Measurements from ENCODE around the gene ZIC1.

The ZIC1 gene

DNA sequence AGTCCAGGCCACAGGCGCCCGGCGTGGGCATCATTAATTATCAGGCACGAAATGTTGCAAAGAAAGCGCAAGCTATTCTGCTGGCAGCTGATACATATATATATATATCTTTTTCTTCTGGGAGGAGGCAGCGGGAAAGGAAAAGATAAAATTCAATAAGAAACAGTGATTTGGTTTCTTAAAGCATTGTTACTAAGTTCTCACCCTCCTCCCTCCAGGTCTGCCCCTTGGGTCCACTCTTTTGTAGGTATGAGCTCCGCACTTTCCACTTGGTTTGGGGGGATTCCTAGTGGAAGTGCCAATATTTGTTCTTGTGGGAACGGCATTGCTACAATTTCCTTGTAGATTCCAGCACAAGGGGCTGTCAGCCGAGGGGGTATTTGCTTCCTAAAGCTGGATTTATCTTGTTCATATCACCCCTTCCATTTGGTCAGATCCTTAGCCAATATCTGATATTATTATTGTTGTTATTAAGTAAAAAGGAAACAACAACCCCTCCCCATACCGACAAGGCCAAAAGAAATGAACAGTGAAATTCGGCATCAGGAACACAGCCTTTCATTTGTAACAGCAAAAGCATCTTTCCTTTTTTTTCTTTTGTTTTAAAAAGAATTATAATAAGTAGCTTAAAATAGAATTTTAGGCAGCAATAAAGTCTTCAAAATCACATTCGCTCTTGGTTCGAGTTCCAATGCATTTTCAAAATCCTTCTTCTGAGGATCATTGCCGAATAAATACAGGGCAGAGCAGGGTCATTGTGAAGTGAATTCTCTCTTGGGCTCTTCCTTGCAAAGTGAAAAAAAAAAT is 15.6 kb downstream of the ZIC1 start:
- no peak for DNase-seq

DNA sequence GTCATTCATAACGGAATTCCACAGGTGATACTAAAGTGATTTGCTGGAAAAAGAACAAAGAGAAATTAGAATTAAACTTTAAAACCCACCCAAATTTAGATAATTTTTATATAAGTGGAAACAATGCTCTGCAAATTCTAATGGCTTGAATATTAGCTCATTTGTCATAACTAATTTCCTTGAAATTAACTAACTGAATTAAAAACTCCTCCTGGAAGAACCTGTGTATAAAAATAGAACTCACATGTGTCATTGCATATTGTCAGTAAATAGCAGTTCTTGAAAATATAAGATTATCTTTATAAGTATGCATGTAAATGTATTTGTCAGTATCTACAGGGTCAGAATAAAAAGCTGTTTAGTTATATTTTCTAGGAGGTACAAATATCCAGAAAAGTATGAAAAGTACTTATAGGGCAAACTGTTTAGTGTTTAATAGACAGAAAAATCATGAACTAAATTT is 16.3 kb downstream of the ZIC1 start:
- no peak for DNase-seq

DNA sequence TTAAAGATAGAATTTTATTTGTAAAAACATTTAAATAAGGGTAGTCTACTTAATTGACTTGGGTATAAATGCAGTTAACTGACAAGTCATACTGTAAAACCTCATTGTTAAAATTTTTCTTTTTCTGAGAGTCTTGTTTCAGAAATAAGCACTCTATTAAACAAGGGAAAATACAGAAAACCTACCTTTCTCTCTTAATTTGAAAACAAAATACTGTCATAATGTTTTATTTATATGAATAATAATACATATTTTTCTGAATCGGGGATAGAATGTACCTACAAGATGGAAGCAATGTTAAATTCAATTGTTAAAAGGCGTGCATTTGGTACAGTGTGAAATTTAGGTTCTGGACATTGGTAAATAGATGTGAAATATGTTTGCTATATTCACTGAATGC is 17.8 kb downstream of the ZIC1 start:
- no peak for DNase-seq

DNA sequence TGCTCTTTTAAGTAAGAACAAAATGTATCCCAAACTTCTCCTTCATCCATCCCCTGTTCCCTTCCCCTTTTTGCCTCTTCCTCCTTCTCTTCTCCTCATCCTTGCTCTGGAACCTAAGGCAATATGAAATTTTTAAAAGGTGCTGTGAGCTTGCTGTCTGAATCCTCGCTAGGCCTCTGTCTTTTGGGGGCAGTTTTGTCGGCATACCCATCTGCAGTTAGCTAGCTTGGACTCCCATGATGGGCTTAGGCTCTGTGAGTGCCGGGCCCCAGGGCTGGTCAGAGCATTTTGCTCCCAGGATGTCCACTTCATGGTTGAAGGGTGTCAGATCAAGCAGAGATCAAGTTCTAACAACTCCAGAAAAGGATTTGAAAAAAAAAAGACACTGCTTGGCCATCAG is 18.6 kb downstream of the ZIC1 start:
- no peak for DNase-seq

DNA sequence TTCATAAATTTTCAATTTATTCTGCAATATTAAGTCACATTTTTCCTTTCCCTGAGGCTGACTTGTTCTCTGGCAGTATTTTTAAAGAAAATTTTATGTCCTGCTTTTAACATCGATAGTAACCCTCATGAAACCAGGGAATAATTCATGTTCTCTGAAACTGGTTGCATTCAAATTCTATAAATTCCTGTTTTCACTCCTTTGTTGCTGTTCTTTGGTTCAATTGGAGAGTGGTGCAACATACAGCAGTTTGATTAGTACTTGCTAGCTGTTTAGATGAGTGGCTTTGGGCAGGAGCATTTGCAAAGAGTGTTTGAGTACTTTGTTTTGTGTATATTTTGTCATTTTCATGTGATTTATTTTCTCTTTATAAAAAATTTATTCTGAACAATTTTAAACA is 19.2 kb downstream of the ZIC1 start:
- no peak for DNase-seq

DNA sequence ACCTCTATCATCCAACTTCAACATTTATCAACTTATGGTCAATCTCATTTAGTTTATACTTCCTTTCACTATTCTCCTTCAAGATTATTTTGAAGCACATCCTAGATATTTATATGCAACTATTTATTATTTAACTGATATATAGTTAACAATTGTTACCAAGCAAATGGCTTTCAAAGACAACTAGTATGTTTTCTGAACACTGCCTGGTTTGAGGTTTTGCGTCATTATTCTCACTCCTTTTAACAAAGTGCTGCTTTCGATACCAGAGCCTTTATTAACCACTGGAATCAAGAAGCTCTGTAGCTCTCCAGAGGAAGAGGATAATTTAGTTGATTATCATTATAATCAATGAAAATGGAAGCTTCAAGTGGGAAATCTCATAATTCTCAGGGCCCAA is 19.6 kb downstream of the ZIC1 start:
- no peak for DNase-seq

DNA sequence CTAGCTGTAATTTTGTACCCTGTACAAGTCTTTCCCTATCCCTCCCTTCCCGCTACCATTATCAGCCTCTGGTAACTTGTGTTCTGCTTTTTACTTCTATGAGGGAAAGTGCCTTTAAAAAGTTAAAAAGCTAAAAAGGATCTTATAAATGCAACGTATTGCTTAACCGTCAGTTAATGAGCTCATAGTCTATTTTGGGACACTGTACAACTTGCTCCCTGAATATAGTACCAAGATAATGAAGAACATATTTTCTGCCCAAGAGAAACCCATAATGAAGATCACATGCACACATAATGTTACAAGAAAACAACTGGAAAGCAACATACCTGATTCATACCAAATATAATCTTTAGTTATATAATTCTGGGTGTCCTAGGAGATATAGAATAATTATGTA is 22.6 kb downstream of the ZIC1 start:
- DNase-seq = no peak

DNA sequence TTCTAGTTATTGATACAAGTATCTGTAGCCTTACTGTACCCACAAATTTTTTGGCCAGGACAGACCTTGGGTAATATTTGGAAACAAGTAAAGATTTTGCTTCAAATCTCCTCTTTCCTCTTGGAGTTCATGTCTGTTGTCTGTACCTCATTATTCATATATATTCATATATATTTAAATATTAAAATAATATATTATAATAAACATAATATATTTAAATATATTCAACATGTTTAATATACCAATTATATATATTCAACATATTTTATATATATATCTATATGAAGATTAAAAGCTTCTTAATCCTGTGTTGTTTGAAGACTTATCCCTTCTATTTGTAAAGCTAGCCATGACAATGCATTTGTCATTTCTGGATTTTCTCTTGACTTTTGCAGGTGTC is 38.1 kb downstream of the ZIC1 start:
- no peak for DNase-seq

DNA sequence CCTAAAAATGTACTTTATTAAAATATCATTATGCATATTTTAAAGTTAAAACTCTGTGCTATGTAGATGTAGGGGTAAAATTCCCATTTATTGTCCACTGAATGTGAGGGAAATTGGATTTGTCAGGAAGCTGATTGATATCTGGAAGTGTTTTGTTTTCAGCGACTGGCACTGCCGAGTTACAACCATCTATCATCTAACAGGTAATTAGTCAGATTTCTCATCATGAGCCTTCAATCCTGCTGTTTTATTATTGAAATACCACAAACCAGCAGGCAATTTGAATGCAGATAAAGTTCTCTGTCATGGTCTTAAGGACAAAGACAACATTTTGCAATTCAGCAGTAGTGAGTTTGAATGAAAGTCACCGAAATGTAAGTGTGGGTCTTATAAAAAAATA is 40.5 kb downstream of the ZIC1 start:
- no peak for DNase-seq

DNA sequence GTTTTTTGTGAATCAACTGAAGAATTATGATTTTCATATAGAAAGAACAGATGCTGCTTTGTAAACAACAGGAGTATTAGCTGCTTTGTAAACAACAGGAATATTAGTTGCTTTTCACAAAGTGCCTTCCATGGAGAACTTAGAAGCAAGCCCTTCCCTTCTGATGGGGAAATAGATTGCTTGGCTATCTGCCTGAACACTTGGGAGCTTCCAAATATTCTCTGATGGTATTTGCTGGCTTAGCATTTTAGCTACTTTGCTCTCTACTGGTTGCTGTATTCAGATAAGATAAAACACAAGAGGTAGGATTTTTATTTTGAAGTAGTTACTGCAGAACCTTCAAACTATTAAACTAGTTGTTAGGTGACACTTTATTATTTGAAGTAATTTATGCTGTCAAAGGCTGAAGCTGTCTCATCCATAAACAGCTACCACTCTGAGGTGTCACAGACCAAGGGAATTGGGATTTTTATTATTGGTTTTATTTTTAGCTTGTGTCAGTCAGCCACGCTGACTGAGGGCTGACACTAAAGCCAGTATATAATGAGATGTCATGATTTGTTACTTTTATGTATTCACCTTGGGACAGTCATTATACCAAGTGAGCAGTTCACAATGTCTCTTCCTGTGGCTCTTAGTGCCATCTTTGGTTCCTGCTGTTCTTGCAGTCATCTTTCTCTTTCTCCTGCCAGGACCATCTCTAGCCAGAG is 50.0 kb downstream of the ZIC1 start:
- no peak for DNase-seq

DNA sequence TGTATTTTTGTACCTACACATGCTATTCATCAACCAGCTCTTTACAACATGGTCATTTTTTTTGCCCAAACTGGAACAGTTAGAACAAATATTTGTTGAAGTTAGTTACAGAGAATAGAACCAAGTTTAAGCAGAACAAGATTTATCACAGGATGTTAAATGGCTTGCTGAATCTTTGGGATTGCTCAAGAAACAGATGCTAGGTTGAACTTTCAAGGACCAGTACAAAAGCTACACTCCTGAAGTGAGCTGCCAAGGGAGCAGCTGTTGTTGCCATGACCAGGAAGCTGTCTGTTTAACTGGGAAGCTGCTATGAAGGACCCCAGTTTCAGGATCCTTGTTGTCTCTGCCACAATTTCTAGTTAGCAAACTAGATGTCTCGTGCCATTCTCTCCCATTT is 53.7 kb downstream of the ZIC1 start:
- no peak for DNase-seq

Data from activated CD8-positive, alpha-beta memory T cell treated with anti-CD3 and anti-CD28 coated beads, Interleukin-2, amount 50 U/mL, for 48 hours (primary cell).